H9 (cell line): ENCODE results near the gene AP1S3. TPM values are rescaled to one million over a fixed set of nuclear protein-coding genes. Genes with fewer than 3 reads are reported as not detected.

Source experiments
- DNase-seq: peaks from one replicate; pipeline ENCODE4 v3.0.0-alpha.2; 2017
- H2AFZ ChIP-seq: one replicate; pipeline ENCODE4 v1.6.1; 2013; ENCODE audit warnings: mild to moderate bottlenecking, low read length, control low read depth, moderate library complexity
- H2AK5ac ChIP-seq: 2 replicates; pipeline ENCODE4 v1.6.1; 2013; ENCODE audit warnings: low read length, control low read depth, mixed read lengths; ENCODE audit not compliant: insufficient read length
- H2BK120ac ChIP-seq: one replicate; pipeline ENCODE4 v1.6.1; 2013; ENCODE audit warnings: low read depth, mild to moderate bottlenecking, low read length, control low read depth, inconsistent platforms; ENCODE audit not compliant: poor library complexity, severe bottlenecking
- H2BK12ac ChIP-seq: 2 replicates; pipeline ENCODE4 v1.6.1; 2013; ENCODE audit warnings: low read length, control low read depth, mixed read lengths, low read depth; ENCODE audit not compliant: insufficient read length
- H2BK15ac ChIP-seq: 2 replicates; pipeline ENCODE4 v1.6.1; 2013; ENCODE audit warnings: low read depth, low read length, control low read depth
- H2BK20ac ChIP-seq: one replicate; pipeline ENCODE4 v1.6.1; 2013; ENCODE audit warnings: low read depth, mild to moderate bottlenecking, low read length, control low read depth, inconsistent platforms; ENCODE audit not compliant: poor library complexity, severe bottlenecking
- H2BK5ac ChIP-seq: 2 replicates; pipeline ENCODE4 v1.6.1; 2013; ENCODE audit warnings: low read length, control low read depth, mixed read lengths; ENCODE audit not compliant: insufficient read length
- H3K14ac ChIP-seq: 2 replicates; pipeline ENCODE4 v1.6.1; 2013; ENCODE audit warnings: low read length, control low read depth; ENCODE audit not compliant: insufficient read depth
- H3K18ac ChIP-seq: 2 replicates; pipeline ENCODE4 v1.6.1; 2013; ENCODE audit warnings: low read depth, mild to moderate bottlenecking, mixed read lengths, low read length, control low read depth; ENCODE audit not compliant: insufficient read length
- H3K23ac ChIP-seq: 2 replicates; pipeline ENCODE4 v1.6.1; 2013; ENCODE audit warnings: low read length, control low read depth, mixed read lengths, low read depth; ENCODE audit not compliant: insufficient read length
- H3K23me2 ChIP-seq: 2 replicates; pipeline ENCODE4 v1.6.1; 2013; ENCODE audit warnings: low read depth, mild to moderate bottlenecking, mixed read lengths, low read length, control low read depth; ENCODE audit not compliant: insufficient read length, poor library complexity, severe bottlenecking
- H3K27ac ChIP-seq: 2 replicates; pipeline ENCODE4 v1.5.1; 2013; ENCODE audit warnings: low read length, control low read depth, mixed read lengths, low read depth; ENCODE audit not compliant: insufficient read length
- H3K27me3 ChIP-seq: 2 replicates; pipeline ENCODE4 v1.6.1; 2013; ENCODE audit warnings: low read length, control low read depth, inconsistent platforms; ENCODE audit not compliant: insufficient read depth
- H3K4ac ChIP-seq: 2 replicates; pipeline ENCODE4 v1.6.1; 2013; ENCODE audit warnings: low read depth, mild to moderate bottlenecking, control low read depth, inconsistent platforms, low read length, moderate library complexity
- H3K4me1 ChIP-seq: 2 replicates; pipeline ENCODE4 v1.6.1; 2013; ENCODE audit warnings: low read length, control low read depth, inconsistent platforms; ENCODE audit not compliant: insufficient read depth
- H3K4me2 ChIP-seq: 2 replicates; pipeline ENCODE4 v1.6.1; 2013; ENCODE audit warnings: low read length, control low read depth, mixed read lengths; ENCODE audit not compliant: insufficient read length, insufficient read depth
- H3K56ac ChIP-seq: 2 replicates; pipeline ENCODE4 v1.6.1; 2013; ENCODE audit warnings: low read depth, mild to moderate bottlenecking, mixed read lengths, low read length, control low read depth; ENCODE audit not compliant: insufficient read length
- H3K79me1 ChIP-seq: 2 replicates; pipeline ENCODE4 v1.6.1; 2013; ENCODE audit warnings: low read depth, mild to moderate bottlenecking, moderate library complexity, low read length, control low read depth, inconsistent platforms; ENCODE audit not compliant: insufficient read depth, poor library complexity, severe bottlenecking
- H3K79me2 ChIP-seq: 2 replicates; pipeline ENCODE4 v1.6.1; 2013; ENCODE audit warnings: low read length, control low read depth, inconsistent platforms; ENCODE audit not compliant: insufficient read depth
- H3K9ac ChIP-seq: 2 replicates; pipeline ENCODE4 v1.6.1; 2013; ENCODE audit warnings: low read length, control low read depth, mixed read lengths; ENCODE audit not compliant: insufficient read length; ENCODE audit errors: extremely low read depth
- H3K9me3 ChIP-seq: one replicate; pipeline ENCODE4 v1.6.1; 2013; ENCODE audit warnings: low read depth, low read length, inconsistent platforms; ENCODE audit not compliant: control insufficient read depth
- H3T11ph ChIP-seq: one replicate; pipeline ENCODE4 v1.6.1; 2013; ENCODE audit warnings: mild to moderate bottlenecking, low read length, control low read depth, inconsistent platforms
- H4K20me1 ChIP-seq: one replicate; pipeline ENCODE4 v1.6.1; 2013; ENCODE audit not compliant: control insufficient read depth, insufficient read length, insufficient read depth
- H4K5ac ChIP-seq: 2 replicates; pipeline ENCODE4 v1.6.1; 2013; ENCODE audit warnings: low read depth, mild to moderate bottlenecking, mixed read lengths, low read length, control low read depth; ENCODE audit not compliant: insufficient read length
- H4K8ac ChIP-seq: replicated peaks from 2 replicates; pipeline ENCODE4 v1.6.1; 2013; ENCODE audit warnings: low read length, control low read depth, mixed read lengths, low read depth; ENCODE audit not compliant: insufficient read length
- H4K91ac ChIP-seq: 2 replicates; pipeline ENCODE4 v1.6.1; 2013; ENCODE audit warnings: low read depth, mild to moderate bottlenecking, moderate library complexity, mixed read lengths, low read length, control low read depth; ENCODE audit not compliant: insufficient read length
- H3K27ac Mint-ChIP-seq, 3 experiments: 2 replicates in 2 of 3; 3 replicates in 1 of 3; pipeline ENCODE4 v1.8.0; 2020 to 2021; ENCODE audit warnings: mixed read lengths in 3 of 3, mild to moderate bottlenecking in 1 of 3, moderate library complexity in 1 of 3
- H3K27me3 Mint-ChIP-seq: 2 replicates; pipeline ENCODE4 v1.8.0; 2021; ENCODE audit warnings: low read depth, mild to moderate bottlenecking, moderate library complexity, mixed read lengths
- H3K36me3 Mint-ChIP-seq, 3 experiments: 2 replicates in 2 of 3; 3 replicates in 1 of 3; pipeline ENCODE4 v1.8.0; 2020 to 2021; ENCODE audit warnings: low read depth in 3 of 3, mixed read lengths in 3 of 3; ENCODE audit not compliant: insufficient read depth in 1 of 3
- H3K4me1 Mint-ChIP-seq, 2 experiments: 2 replicates each; pipeline ENCODE4 v1.8.0; 2020; ENCODE audit warnings: mixed read lengths in 2 of 2
- H3K4me3 Mint-ChIP-seq, 2 experiments: 2 replicates in 1 of 2; 3 replicates in 1 of 2; pipeline ENCODE4 v1.8.0; 2020 to 2021; ENCODE audit warnings: mild to moderate bottlenecking in 2 of 2, mixed read lengths in 2 of 2, moderate library complexity in 1 of 2
- H3K9me3 Mint-ChIP-seq, 2 experiments: 2 replicates in 1 of 2; 3 replicates in 1 of 2; pipeline ENCODE4 v1.8.0; 2020; ENCODE audit warnings: mild to moderate bottlenecking in 2 of 2, mixed read lengths in 2 of 2, moderate library complexity in 1 of 2
- CTCF ChIP-seq: fragments of 200-600 bp; sonication (generic); conservative IDR thresholded peaks from 3 replicates; pipeline ENCODE4 v1.8.0; 2021; ENCODE audit warnings: antibody characterized with exemption, mild to moderate bottlenecking
- WGBS: extraction: QIAGEN DNeasy Blood & Tissue Kit; methylation state at CpG from one replicate; pipeline ENCODE4 v1.1.7; 2013; ENCODE audit warnings: missing lambda C conversion rate, low lambda C conversion rate, mixed read lengths; ENCODE audit not compliant: insufficient read length; ENCODE audit errors: extremely low coverage; 5-methylcytosine and 5-hydroxymethylcytosine counted together
- total RNA-seq: library from RNA; stranded (reverse); gene quantifications from 2 replicates; pipeline ENCODE4 v1.2.1, GENCODE V29; 2021

AP1S3 gene
- total RNA-seq, 1 experiment from 2014 or later, result 8.7 TPM

DNA sequence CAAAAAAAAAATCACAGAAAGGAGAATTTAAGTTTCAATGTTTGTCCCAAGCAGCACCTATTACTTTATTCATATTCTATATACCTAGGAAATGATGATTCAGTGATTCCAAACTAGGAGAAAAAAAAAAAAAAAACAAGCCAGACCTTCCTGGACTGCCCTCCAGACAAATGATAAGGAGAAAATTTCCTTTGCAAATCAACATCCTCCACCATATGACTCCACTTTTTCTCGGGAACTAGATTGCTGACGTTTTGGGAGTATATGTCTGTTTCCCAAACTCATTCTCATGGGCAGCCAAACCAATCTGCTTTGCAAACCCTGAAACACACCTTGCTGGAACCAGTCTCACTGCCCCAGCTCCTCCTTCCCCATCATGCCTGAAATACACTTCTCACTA lies 16.8 kb downstream of the AP1S3 start:
- Histone ChIP-seq H2AFZ (no peak overlapping the region), H2BK120ac (no peak overlapping the region), H3K23ac (no peak overlapping the region), H3K9ac (no peak overlapping the region), H3K18ac (no peak overlapping the region), H2BK5ac (no peak overlapping the region), H3T11ph (no peak overlapping the region), H3K23me2 (no peaks in the 10 kb centered on the region), H3K56ac (no peak overlapping the region), H2AK5ac (no peak overlapping the region), H4K20me1 (no peaks in the 10 kb centered on the region), H4K8ac (no peak overlapping the region), H4K5ac (no peak overlapping the region), H3K27ac (no peak overlapping the region), H3K14ac (no peak overlapping the region), H3K27me3 (no peaks in the 10 kb centered on the region), H3K79me1 (peaks cover 7% of the 10 kb centered on the region), H4K91ac (no peak overlapping the region), H3K79me2 (no peaks in the 10 kb centered on the region), H3K9me3 (no peaks in the 10 kb centered on the region), H2BK15ac (no peak overlapping the region), H3K4me1 (no peaks in the 10 kb centered on the region), H3K4me2 (no peak overlapping the region), H2BK20ac (no peak overlapping the region), H3K4ac (no peak overlapping the region), H2BK12ac (no peak overlapping the region)
- H3K9me3 Mint-ChIP-seq, result no peaks in the 10 kb centered on the region
- no peak for DNase-seq
- H3K4me3 Mint-ChIP-seq, result no peak overlapping the region
- H3K4me1 Mint-ChIP-seq, result no peaks in the 10 kb centered on the region; a peak in 1 of 4 replicates
- H3K27ac Mint-ChIP-seq, result no peak overlapping the region
- H3K36me3 Mint-ChIP-seq, result no peaks in the 10 kb centered on the region
- no peak for TF ChIP-seq CTCF
- H3K27me3 Mint-ChIP-seq, result peaks cover 1% of the 10 kb centered on the region; the same call in 1 of the 2 replicates
- no CpG with 5 or more reads among the region's 2 CpGs for whole genome bisulfite sequencing
